H1 (cell line): ENCODE measurements around the gene OR6M1.

Source experiments
- CHD2 ChIP-seq: IDR thresholded peaks from 2 replicates; pipeline ENCODE4 v1.6.1; 2012; ENCODE audit warnings: low read length, improper control_type of control experiment
- NRF1 ChIP-seq: IDR thresholded peaks from 2 replicates; pipeline ENCODE4 v1.6.1; 2011; ENCODE audit warnings: mild to moderate bottlenecking, low read depth, low read length, improper control_type of control experiment
- POLR2A ChIP-seq, 2 experiments: IDR thresholded peaks; 1 replicate in 1 of 2; 2 replicates in 1 of 2; pipeline ENCODE4 v1.6.1; 2011; ENCODE audit warnings: low read depth in 2 of 2, low read length in 2 of 2, mild to moderate bottlenecking in 2 of 2; ENCODE audit errors: control extremely low read depth in 1 of 2
- RNF2 ChIP-seq: fragments of 200-900, 300-1000 bp; sonication (generic); IDR thresholded peaks from 2 replicates; pipeline ENCODE4 v1.7.1; 2016; ENCODE audit warnings: borderline replicate concordance, low read depth, mild to moderate bottlenecking, antibody characterized with exemption, low read length; ENCODE audit not compliant: poor library complexity, severe bottlenecking; ENCODE audit errors: missing control alignments
- SRF ChIP-seq: IDR thresholded peaks from 2 replicates; pipeline ENCODE4 v1.6.1; 2011; ENCODE audit warnings: mild to moderate bottlenecking, low read depth, low read length, moderate library complexity
- ZNF274 ChIP-seq: IDR thresholded peaks from 2 replicates; pipeline ENCODE4 v1.7.0; 2012; ENCODE audit warnings: low read length, borderline replicate concordance; ENCODE audit errors: extremely low read depth

- TF ChIP-seq CHD2 (no peak), SRF (no peak), NRF1 (no peak), POLR2A (IDR thresholded peaks at IDR 0.05; ENCODE audit: control extremely low read depth in 1 of 2, low read depth in 2 of 2, low read length in 2 of 2) (no peak), RNF2 (no peak), ZNF274 (no peak)
These were observed 35.0 kb upstream of the OR6M1 start for GRCh38 chr11:123841174-123841573.
